SK-N-DZ (cell line): ENCODE measurements around the gene RMDN3.

Experiments
- DNase-seq: peaks from one replicate; pipeline ENCODE4 v3.0.0-alpha.2; 2015; ENCODE audit warnings: low spot score
- small RNA-seq, 2 experiments: library from RNA; depleted of rRNA; stranded (forward); fragments of <200 nt; gene quantifications; one replicate each; pipeline ENCODE3, GENCODE V24; 2014

Gene RMDN3

GRCh38 chr15:40694688-40695468, 60.2 kb downstream of the RMDN3 start, which contains the start of gene RAD51:
RAD51 (plus strand) TSS chr15:40695174; CDS start chr15:40698759, 3,585 bp downstream.
- peak; percentile 92 for DNase-seq

GRCh38 chr15:40693904-40694687, 61.0 kb downstream of the RMDN3 start:
- no peak for DNase-seq

- DNase-seq = no peak
Observed at GRCh38 chr15:40691737-40692136, 63.3 kb downstream of the RMDN3 start.

- DNase-seq = no peak
Observed at GRCh38 chr15:40688932-40689799, 65.9 kb downstream of the RMDN3 start.

Small RNA genes lying within 50 kb of the gene (small RNA-seq; reads per million reads assigned to genes)
- gene SUMO2P15 = 0 reads per million in 2 experiments
